ENCODE results near the gene KRT33B.

- TF ChIP-seq CTCF (IDR thresholded peaks at IDR 0.05) (no peak), POLR2A (IDR thresholded peaks at IDR 0.05) (no peak)
Measured at GRCh38 chr17:41413982-41414381, 44.4 kb upstream of the KRT33B start.

Data from adrenal gland (tissue), 5 donors.